GM10266 (cell line): ENCODE measurements around the gene GALK1.

Experiments
- DNase-seq: peaks from one replicate; pipeline ENCODE4 v3.0.0; 2012; ENCODE audit errors: extremely low spot score
- TF ChIP-seq, protein P1 (sequence below): IDR thresholded peaks from 2 replicates; pipeline ENCODE4 v1.5.1; 2012; ENCODE audit warnings: mild to moderate bottlenecking, low read depth; ENCODE audit not compliant: control insufficient read depth, insufficient read depth; ENCODE audit errors: missing control alignments

The GALK1 gene

DNA sequence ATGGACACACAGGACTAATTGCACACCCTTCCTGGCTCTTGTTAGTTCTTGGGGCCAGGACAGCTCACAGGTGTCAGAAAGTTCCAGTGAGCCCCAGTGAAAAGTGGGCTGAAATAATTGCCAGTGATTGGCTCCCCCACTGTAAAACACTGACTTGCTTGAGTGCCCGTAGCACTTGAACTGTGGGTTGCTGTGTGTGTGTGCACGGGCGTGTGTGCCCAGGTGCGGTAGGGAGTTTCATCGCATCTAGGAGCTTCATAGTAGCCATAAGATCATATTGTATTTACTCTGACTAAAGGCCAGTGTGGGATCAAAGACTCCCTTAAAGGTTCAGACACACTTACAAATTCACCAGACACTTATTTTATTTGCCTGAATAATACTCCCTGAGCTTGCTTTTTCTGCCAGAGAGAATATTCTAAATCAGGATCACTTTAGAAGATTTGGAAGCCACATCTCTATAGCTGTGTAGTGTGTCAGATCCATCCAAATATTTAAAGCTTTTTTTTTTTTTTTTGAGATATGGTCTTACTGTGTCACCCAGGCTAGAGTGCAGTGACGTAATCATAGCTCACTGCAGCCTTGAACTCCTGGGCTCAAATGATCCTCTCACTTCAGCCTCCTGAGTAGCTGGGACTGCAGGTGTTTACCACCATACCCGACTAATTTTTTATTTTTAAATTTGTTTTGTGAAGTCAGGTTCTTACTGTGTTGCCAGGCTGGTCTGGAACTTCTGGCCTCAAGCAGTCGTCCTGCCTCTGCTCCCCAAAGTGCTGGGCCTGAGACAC, 31.0 kb upstream of the GALK1 start:
- TF ChIP-seq, protein P1, sequence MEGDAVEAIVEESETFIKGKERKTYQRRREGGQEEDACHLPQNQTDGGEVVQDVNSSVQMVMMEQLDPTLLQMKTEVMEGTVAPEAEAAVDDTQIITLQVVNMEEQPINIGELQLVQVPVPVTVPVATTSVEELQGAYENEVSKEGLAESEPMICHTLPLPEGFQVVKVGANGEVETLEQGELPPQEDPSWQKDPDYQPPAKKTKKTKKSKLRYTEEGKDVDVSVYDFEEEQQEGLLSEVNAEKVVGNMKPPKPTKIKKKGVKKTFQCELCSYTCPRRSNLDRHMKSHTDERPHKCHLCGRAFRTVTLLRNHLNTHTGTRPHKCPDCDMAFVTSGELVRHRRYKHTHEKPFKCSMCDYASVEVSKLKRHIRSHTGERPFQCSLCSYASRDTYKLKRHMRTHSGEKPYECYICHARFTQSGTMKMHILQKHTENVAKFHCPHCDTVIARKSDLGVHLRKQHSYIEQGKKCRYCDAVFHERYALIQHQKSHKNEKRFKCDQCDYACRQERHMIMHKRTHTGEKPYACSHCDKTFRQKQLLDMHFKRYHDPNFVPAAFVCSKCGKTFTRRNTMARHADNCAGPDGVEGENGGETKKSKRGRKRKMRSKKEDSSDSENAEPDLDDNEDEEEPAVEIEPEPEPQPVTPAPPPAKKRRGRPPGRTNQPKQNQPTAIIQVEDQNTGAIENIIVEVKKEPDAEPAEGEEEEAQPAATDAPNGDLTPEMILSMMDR = no peak

DNA sequence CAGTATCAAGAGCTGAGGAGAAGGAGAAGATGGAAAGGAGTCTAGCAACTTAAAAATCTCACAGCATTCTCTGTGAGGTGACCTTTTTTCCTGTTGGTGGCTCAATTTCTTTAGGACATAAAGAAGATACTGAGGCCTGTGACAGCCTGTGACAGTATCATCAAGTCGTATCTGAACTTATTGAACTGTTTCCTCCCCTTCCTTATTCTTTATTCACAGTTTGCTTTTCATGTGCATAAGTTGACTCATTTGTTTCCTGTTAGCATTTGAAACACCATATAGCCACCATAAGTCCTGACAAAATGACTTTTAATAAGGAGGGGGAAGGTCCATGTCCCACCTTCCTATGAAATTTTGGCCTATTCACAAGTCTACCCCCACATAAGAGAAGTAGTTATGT, 28.5 kb upstream of the GALK1 start:
- DNase-seq = no peak
- TF ChIP-seq, protein P1 = no peak

More for the DNA sequence above, 31.0 kb upstream of the GALK1 start:
- no peak for DNase-seq

DNA sequence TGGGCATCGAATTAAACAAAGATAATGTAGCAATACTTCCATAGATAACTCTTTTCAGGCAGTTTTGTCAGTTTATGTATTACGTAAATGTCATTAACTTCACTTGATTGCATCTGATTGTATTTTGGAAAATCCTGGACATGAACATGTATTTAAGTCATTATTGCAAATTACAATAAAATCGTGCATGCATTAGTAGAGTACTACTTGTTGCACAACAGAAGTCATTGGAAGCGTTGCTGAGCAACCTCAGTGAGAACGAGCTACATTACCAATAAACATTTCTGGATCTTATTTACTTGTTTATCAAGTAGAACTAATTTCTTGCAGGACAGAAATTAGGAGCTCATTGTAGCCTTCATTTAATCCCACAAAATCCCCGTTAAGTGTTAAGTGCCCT, 26.3 kb upstream of the GALK1 start:
- TF ChIP-seq, protein P1 = no peak
- no peak for DNase-seq

DNA sequence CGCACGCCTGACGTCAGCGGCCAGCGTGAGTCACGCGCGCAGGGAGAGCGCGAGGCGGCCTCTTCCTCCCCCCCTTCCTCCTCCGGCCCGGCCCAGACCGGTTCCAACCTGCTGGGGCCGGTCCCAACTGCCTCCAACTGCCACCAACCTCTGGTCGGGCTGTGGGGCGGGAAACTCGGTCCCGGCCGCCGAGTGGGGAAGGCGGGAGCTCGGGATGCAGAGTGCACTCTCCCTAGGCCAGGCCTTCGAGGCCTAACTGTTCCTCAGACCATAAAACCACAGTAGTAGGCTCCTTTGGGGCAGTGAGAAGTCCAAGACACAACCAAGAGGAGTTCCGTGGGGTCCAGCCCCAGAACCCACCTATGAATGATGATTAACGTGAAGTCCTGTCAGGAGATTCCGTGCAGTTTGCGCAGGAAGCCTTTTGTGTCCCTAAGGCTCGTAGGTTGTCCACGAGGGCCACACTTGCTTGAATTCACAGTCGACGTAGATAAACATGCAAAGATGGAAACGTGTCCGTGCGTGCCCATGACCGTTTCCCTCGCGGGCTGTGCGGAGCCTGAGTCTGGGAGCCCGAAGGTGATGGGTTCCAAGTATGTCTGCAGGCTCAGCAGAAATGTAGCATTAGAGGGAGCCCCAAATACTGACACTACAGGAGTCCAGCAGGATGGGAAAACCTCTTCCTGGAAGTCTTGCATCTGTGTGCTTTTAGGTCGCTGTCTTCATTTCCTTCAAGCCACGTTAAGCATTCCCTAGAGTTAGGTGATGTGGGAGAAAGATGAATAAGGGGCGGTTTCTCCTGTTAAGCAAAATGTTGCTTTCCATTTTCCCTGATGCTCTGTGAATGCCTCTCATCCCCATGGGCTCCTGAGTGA, 20.3 kb upstream of the GALK1 start:
- DNase-seq = peak; percentile 79
- TF ChIP-seq, protein P1 = no peak

DNA sequence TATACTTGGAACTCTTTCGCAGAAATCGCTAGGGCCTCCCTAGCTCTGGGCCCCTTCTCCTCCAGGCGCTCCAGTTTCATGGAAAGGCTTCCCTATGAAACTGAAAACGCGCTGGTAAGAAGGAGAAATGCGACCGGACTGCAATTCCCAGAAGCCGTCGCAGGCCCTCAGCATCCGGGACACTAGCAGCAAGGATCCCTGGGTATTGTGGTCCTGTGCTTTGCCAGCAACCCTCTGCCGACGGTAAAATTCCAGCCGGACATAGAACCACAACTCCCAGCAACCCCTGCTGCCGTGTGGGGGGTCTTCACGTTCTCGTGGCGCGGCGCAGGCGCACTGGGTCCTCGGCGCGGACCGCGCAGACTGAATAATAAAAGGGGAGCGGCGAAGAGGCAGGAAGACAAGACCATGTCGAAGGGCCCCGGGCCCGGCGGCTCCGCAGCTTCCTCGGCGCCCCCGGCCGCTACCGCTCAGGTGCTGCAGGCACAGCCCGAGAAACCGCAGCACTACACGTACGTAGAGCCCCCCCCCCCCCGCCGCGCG, 19.6 kb upstream of the GALK1 start, which contains the start of gene UNK:
Gene UNK (plus strand): TSS at position 334 of the 543 bp plus-strand sequence. CDS start 75 bp downstream, at position 409.
- TF ChIP-seq, protein P1 = no peak
- DNase-seq = peak; percentile 96

DNA sequence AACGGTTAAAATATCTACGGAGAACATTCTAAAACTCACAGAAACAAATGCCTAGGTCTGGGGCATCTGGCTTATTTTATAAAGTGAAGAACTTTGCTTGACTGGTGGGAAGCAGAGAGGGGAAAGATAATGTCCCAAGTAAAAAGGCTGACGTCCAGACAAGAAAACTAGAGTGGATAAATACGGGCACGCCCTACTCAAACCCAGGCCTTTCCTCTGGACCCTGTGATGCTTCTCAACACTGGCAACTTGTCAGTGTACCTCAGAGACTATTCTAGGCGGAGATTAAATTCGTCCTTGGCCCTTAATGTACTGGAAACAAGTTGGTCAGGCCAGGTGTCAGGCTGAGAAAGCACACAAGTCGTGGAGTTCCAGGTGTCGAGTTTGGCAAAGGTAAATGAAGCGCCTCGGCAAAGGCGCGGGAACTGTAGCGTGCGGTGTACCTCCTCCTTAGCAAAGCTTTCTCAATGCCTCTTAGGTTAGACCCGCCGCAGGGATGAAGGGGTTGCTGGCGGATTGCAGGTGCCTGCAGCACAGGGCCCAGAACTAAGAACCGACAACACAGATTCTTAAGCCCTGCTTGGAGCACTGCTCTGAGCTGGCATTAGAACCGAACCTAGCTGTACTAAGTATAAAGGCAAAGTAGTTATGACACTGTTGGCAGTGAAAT, 18.9 kb upstream of the GALK1 start:
- TF ChIP-seq, protein P1 = no peak
- DNase-seq = no peak
